Measurements from ENCODE around the gene KIF13A. TPM values are rescaled to one million over a fixed set of nuclear protein-coding genes. Genes with fewer than 3 reads are reported as not detected.
"Not testable (repeated sequence)": the region's sequence is repeated elsewhere in the genome, so short reads cannot be mapped to it uniquely, and the experiment has no call there.

The KIF13A gene
- total and polyA plus RNA-seq, 3 donors from 2014 or later: 20.8 to 28.7 (median 27.7) TPM

- WGBS, 2 donors: 77 to 87% methylated on average over 3 to 5 of the region's 5 CpGs
- DNase-seq: no peak
- Histone ChIP-seq H3K36me3 (ENCODE audit: low read depth, missing control alignments) (no peaks in the 10 kb centered on the region), H3K9me3 (no peaks in the 10 kb centered on the region), H3K27me3 (no peaks in the 10 kb centered on the region), H3K4me3 (no peak overlapping the region), H3K27ac (no peak overlapping the region), H3K4me1 (no peaks in the 10 kb centered on the region)
- intact Hi-C loops (cut with DNase I; ENCODE audit: low total_unique reads): no loop called here
- TF ChIP-seq POLR2A (IDR thresholded peaks at IDR 0.05): no peak
- no peak for TF ChIP-seq CTCF (IDR thresholded peaks at IDR 0.05)
Measured at GRCh38 chr6:17957086-17957485, 30.3 kb downstream of the KIF13A start.

DNA sequence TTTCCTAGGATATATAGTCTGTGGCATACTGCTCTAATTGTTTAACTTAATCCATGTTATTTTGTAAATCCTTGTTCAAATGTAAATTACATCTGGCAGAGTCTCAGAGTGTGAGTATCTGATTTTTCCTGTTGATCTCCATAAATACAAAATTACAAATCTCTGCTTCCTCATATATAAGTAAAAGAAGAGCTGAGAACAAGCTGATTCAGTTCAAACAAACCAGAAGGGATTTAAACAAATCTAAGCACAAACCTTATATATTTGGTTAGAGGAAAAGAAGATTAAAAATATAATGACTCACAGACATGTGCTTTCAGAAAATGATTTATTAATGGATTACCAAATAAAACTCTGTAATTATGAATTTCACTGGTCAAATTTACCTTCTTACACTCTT, 37.3 kb downstream of the KIF13A start:
- Histone ChIP-seq H3K4me1 (no peaks in the 10 kb centered on the region), H3K4me3 (no peak overlapping the region), H3K9me3 (no peaks in the 10 kb centered on the region), H3K36me3 (ENCODE audit: low read depth, missing control alignments) (no peaks in the 10 kb centered on the region), H3K27me3 (no peaks in the 10 kb centered on the region), H3K27ac (no peak overlapping the region)
- TF ChIP-seq POLR2A (IDR thresholded peaks at IDR 0.05): no peak
- TF ChIP-seq CTCF (IDR thresholded peaks at IDR 0.05): no peak
- intact Hi-C loops (cut with DNase I; ENCODE audit: low total_unique reads): no loop called here
- no peak for DNase-seq

DNA sequence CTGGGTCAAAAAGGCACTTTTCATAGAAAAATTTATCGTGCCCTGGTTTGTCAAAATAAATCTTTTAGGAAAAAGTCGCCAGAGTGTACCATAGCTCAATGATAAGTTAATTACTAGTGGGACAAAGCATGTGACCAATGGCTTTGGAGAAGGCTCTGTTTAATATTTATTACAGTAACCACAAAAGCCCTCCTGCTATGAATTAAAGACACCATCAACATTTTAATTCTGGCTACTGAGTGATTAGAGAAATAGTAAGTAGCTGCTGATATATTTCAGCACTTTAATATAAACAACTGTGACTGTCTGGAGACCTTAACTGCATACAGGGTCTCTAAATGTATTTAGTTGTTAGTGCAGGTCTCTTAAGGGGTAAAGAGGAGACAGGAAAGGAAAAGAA, 38.3 kb downstream of the KIF13A start:
- no peak overlapping the region for H3K27ac ChIP-seq
- DNase-seq: no peak
- no peaks in the 10 kb centered on the region for H3K36me3 ChIP-seq (ENCODE audit: low read depth, missing control alignments)
- WGBS, 2 donors: 85% methylated on average over 2 of the region's 2 CpGs
- H3K27me3 ChIP-seq: no peaks in the 10 kb centered on the region
- no peaks in the 10 kb centered on the region for H3K4me1 ChIP-seq
- H3K4me3 ChIP-seq: no peak overlapping the region
- intact Hi-C loops (cut with DNase I; ENCODE audit: low total_unique reads): no loop called here
- no peaks in the 10 kb centered on the region for H3K9me3 ChIP-seq
- no peak for TF ChIP-seq POLR2A (IDR thresholded peaks at IDR 0.05)
- no peak for TF ChIP-seq CTCF (IDR thresholded peaks at IDR 0.05)

GRCh38 chr6:17948725-17949124, 38.7 kb downstream of the KIF13A start:
- Histone ChIP-seq H3K4me3 (no peak overlapping the region), H3K36me3 (ENCODE audit: low read depth, missing control alignments) (no peaks in the 10 kb centered on the region), H3K4me1 (no peaks in the 10 kb centered on the region), H3K9me3 (no peaks in the 10 kb centered on the region), H3K27ac (no peak overlapping the region), H3K27me3 (no peaks in the 10 kb centered on the region)
- intact Hi-C loops (cut with DNase I; ENCODE audit: low total_unique reads): no loop called here
- no peak for DNase-seq
- WGBS, 2 donors: 86 to 94% methylated on average over 7 of the region's 7 CpGs
- TF ChIP-seq CTCF (IDR thresholded peaks at IDR 0.05) (no peak), POLR2A (IDR thresholded peaks at IDR 0.05) (no peak)

GRCh38 chr6:17947574-17947973, 39.9 kb downstream of the KIF13A start:
- WGBS, 2 donors: 94 to 96% methylated on average over 7 of the region's 7 CpGs

More at GRCh38 chr6:17947574-17947973, 39.9 kb downstream of the KIF13A start:
- H3K4me1 ChIP-seq; intact Hi-C loops (cut with DNase I; ENCODE audit: low total_unique reads); H3K9me3 ChIP-seq; DNase-seq; H3K27ac ChIP-seq; H3K27me3 ChIP-seq; H3K4me3 ChIP-seq; H3K36me3 ChIP-seq (ENCODE audit: low read depth, missing control alignments): not testable (repeated sequence)
